BLaER1 (cell line): ENCODE results near the gene PCED1B.

ENCODE experiments used
- H3K27ac ChIP-seq: shearing (Covaris generic); formaldehyde crosslinking; 2 replicates; pipeline ENCODE4 v1.8.1; 2022
- H3K27me3 ChIP-seq: shearing (Covaris generic); formaldehyde crosslinking; 2 replicates; pipeline ENCODE4 v1.8.1; 2022
- H3K36me3 ChIP-seq: shearing (Covaris generic); formaldehyde crosslinking; 2 replicates; pipeline ENCODE4 v1.8.1; 2022
- H3K4me1 ChIP-seq: shearing (Covaris generic); formaldehyde crosslinking; 2 replicates; pipeline ENCODE4 v1.8.1; 2022
- H3K4me2 ChIP-seq: shearing (Covaris generic); formaldehyde crosslinking; 2 replicates; pipeline ENCODE4 v1.8.1; 2022
- H3K4me3 ChIP-seq: shearing (Covaris generic); formaldehyde crosslinking; 2 replicates; pipeline ENCODE4 v1.8.1; 2022
- H3K9ac ChIP-seq: shearing (Covaris generic); formaldehyde crosslinking; 2 replicates; pipeline ENCODE4 v1.8.1; 2022
- H3K9me3 ChIP-seq: shearing (Covaris generic); formaldehyde crosslinking; 2 replicates; pipeline ENCODE4 v1.8.1; 2022
- H4K20me1 ChIP-seq: shearing (Covaris generic); formaldehyde crosslinking; 2 replicates; pipeline ENCODE4 v1.8.1; 2022
- Cebpa-rat ChIP-seq: shearing (Covaris generic); IDR thresholded peaks from 2 replicates; pipeline ENCODE4 v1.8.1; 2022

The PCED1B gene

GRCh38 chr12:47144769-47145168, 65.3 kb downstream of the PCED1B start:
- H3K27me3 ChIP-seq: no peaks in the 10 kb centered on the region
- H3K4me3 ChIP-seq: no peak overlapping the region
- H3K4me1 ChIP-seq: no peaks in the 10 kb centered on the region
- H3K9ac ChIP-seq: no peak overlapping the region
- no peak for TF ChIP-seq Cebpa-rat
- H3K36me3 ChIP-seq: no peaks in the 10 kb centered on the region
- no peak overlapping the region for H3K4me2 ChIP-seq
- peaks cover 8% of the 10 kb centered on the region for H3K9me3 ChIP-seq
- no peak overlapping the region for H3K27ac ChIP-seq
- H4K20me1 ChIP-seq: no peaks in the 10 kb centered on the region

GRCh38 chr12:47145188-47145587, 65.8 kb downstream of the PCED1B start:
- no peak overlapping the region for H3K4me3 ChIP-seq
- no peaks in the 10 kb centered on the region for H3K36me3 ChIP-seq
- H3K27ac ChIP-seq: no peak overlapping the region
- TF ChIP-seq Cebpa-rat: no peak
- no peak overlapping the region for H3K4me2 ChIP-seq
- H3K27me3 ChIP-seq: no peaks in the 10 kb centered on the region
- peaks cover 8% of the 10 kb centered on the region for H3K9me3 ChIP-seq
- no peak overlapping the region for H3K9ac ChIP-seq
- no peaks in the 10 kb centered on the region for H4K20me1 ChIP-seq
- no peaks in the 10 kb centered on the region for H3K4me1 ChIP-seq

- H3K27ac ChIP-seq: no peak overlapping the region
- no peaks in the 10 kb centered on the region for H4K20me1 ChIP-seq
- H3K4me1 ChIP-seq: no peaks in the 10 kb centered on the region
- H3K4me3 ChIP-seq: no peak overlapping the region
- H3K9ac ChIP-seq: no peak overlapping the region
- TF ChIP-seq Cebpa-rat: no peak
- H3K27me3 ChIP-seq: no peaks in the 10 kb centered on the region
- H3K36me3 ChIP-seq: no peaks in the 10 kb centered on the region
- H3K4me2 ChIP-seq: no peak overlapping the region
- H3K9me3 ChIP-seq: peaks cover 8% of the 10 kb centered on the region
Observed at GRCh38 chr12:47147739-47148138, 68.3 kb downstream of the PCED1B start.

GRCh38 chr12:47149146-47149545, 69.7 kb downstream of the PCED1B start:
- H3K4me2 ChIP-seq: no peak overlapping the region
- H3K36me3 ChIP-seq: no peaks in the 10 kb centered on the region
- no peak overlapping the region for H3K4me3 ChIP-seq
- no peaks in the 10 kb centered on the region for H4K20me1 ChIP-seq
- no peaks in the 10 kb centered on the region for H3K27me3 ChIP-seq
- TF ChIP-seq Cebpa-rat: no peak
- H3K27ac ChIP-seq: no peak overlapping the region
- H3K9me3 ChIP-seq: peaks cover under 1% of the 10 kb centered on the region
- H3K9ac ChIP-seq: no peak overlapping the region
- H3K4me1 ChIP-seq: no peaks in the 10 kb centered on the region

GRCh38 chr12:47152095-47152494, 72.7 kb downstream of the PCED1B start:
- H3K4me3 ChIP-seq: no peak overlapping the region
- H3K4me2 ChIP-seq: no peak overlapping the region
- no peaks in the 10 kb centered on the region for H3K36me3 ChIP-seq
- H3K9ac ChIP-seq: no peak overlapping the region
- no peaks in the 10 kb centered on the region for H4K20me1 ChIP-seq
- no peaks in the 10 kb centered on the region for H3K9me3 ChIP-seq
- H3K4me1 ChIP-seq: no peaks in the 10 kb centered on the region
- no peak for TF ChIP-seq Cebpa-rat
- no peaks in the 10 kb centered on the region for H3K27me3 ChIP-seq
- H3K27ac ChIP-seq: no peak overlapping the region

GRCh38 chr12:47155457-47156166, 76.2 kb downstream of the PCED1B start:
- Histone ChIP-seq H3K9me3 (peaks cover 10% of the 10 kb centered on the region; the same call in 1 of the 2 replicates), H3K36me3 (no peaks in the 10 kb centered on the region), H3K9ac (no peak overlapping the region), H3K27ac (no peak overlapping the region), H3K27me3 (no peaks in the 10 kb centered on the region), H4K20me1 (no peaks in the 10 kb centered on the region), H3K4me2 (no peak overlapping the region), H3K4me1 (no peaks in the 10 kb centered on the region), H3K4me3 (no peak overlapping the region)
- TF ChIP-seq Cebpa-rat: no peak

- Histone ChIP-seq H3K9ac (no peak overlapping the region), H3K4me1 (no peaks in the 10 kb centered on the region), H3K27me3 (no peaks in the 10 kb centered on the region), H3K36me3 (no peaks in the 10 kb centered on the region), H3K9me3 (peaks cover 10% of the 10 kb centered on the region; the same call in 1 of the 2 replicates), H3K4me3 (no peak overlapping the region), H4K20me1 (no peaks in the 10 kb centered on the region), H3K4me2 (no peak overlapping the region), H3K27ac (no peak overlapping the region)
- TF ChIP-seq Cebpa-rat: no peak
Observed at GRCh38 chr12:47156167-47156736, 76.8 kb downstream of the PCED1B start.

- Histone ChIP-seq H3K4me1 (no peaks in the 10 kb centered on the region), H4K20me1 (no peaks in the 10 kb centered on the region), H3K4me2 (no peak overlapping the region), H3K27me3 (no peaks in the 10 kb centered on the region), H3K9ac (no peak overlapping the region), H3K27ac (no peak overlapping the region), H3K4me3 (no peak overlapping the region), H3K36me3 (no peaks in the 10 kb centered on the region), H3K9me3 (peaks cover 15% of the 10 kb centered on the region; the same call in 1 of the 2 replicates)
- no peak for TF ChIP-seq Cebpa-rat
Observed at GRCh38 chr12:47158792-47159191, 79.4 kb downstream of the PCED1B start.

GRCh38 chr12:47159348-47159747, 79.9 kb downstream of the PCED1B start:
- Histone ChIP-seq H3K27ac (no peak overlapping the region), H3K27me3 (no peaks in the 10 kb centered on the region), H4K20me1 (no peaks in the 10 kb centered on the region), H3K4me2 (no peak overlapping the region), H3K9ac (no peak overlapping the region), H3K4me1 (no peaks in the 10 kb centered on the region), H3K4me3 (no peak overlapping the region), H3K36me3 (no peaks in the 10 kb centered on the region), H3K9me3 (peaks cover 15% of the 10 kb centered on the region; the same call in 1 of the 2 replicates)
- TF ChIP-seq Cebpa-rat: no peak

GRCh38 chr12:47160316-47161244, 81.2 kb downstream of the PCED1B start:
- TF ChIP-seq Cebpa-rat: no peak
- Histone ChIP-seq H3K9ac (no peak overlapping the region), H3K4me1 (no peaks in the 10 kb centered on the region), H3K4me3 (no peak overlapping the region), H3K36me3 (no peaks in the 10 kb centered on the region), H3K4me2 (no peak overlapping the region), H4K20me1 (no peaks in the 10 kb centered on the region), H3K27me3 (no peaks in the 10 kb centered on the region), H3K9me3 (peaks cover 15% of the 10 kb centered on the region; the same call in 1 of the 2 replicates), H3K27ac (no peak overlapping the region)
